ENCODE measurements around the gene PROM1. TPM values are rescaled to one million over a fixed set of nuclear protein-coding genes. Genes with fewer than 3 reads are reported as not detected.

The PROM1 gene
- total and polyA plus RNA-seq, 2 of the 4 experiments (the other 2 are of a cell fraction): not detected

DNA sequence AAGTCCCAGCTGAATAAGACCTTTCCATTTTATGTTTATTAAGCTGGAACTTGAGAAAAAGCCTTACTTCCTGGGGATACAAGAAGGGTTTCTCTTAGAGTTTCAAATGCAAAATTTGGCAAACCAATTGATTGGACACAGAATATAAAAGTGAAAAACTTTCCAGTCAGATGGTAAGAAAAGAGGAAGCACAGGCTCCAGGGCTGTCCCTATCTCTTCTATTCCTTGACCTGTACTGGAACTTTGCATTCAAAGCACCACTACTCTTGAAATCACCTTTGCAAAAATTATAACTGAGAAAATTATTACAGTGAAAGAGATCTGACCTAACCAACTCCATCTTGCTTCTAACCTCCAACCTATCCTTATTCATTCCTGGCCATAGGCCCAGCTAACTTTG lies 11.7 kb downstream of the PROM1 start:
- no peaks in the 10 kb centered on the region for H4K20me1 ChIP-seq (ENCODE audit: insufficient read depth, low read length)
- dilution Hi-C loops (cut with HindIII; ENCODE audit: low sequenced_read_pairs, unreplicated experiment) (no loop called here), in situ Hi-C loops (cut with MboI; ENCODE audit: low sequenced_read_pairs) (no loop called here), intact Hi-C loops (cut with micrococcal nuclease) (no loop called here)
- H3K56ac ChIP-seq (ENCODE audit: extremely low read depth, insufficient read depth, low read length): no peak overlapping the region
- no peak overlapping the region for H4K91ac ChIP-seq (ENCODE audit: insufficient read depth, low read depth, low read length)
- no peak overlapping the region for H2AFZ ChIP-seq (replicated peaks; ENCODE audit: low read length, poor library complexity)
- H4K8ac ChIP-seq (ENCODE audit: low read depth in 2 of 2, low read length in 2 of 2): no peak overlapping the region
- no peaks in the 10 kb centered on the region for H3K79me1 ChIP-seq (ENCODE audit: low read depth in 1 of 2, low read length in 2 of 2)
- TF ChIP-seq SMC3 (IDR thresholded peaks at IDR 0.05; ENCODE audit: low read depth, low read length): no peak
- no peak overlapping the region for H2BK15ac ChIP-seq (ENCODE audit: low read depth, low read length)
- no peaks in the 10 kb centered on the region for H3K9me3 ChIP-seq (ENCODE audit: control insufficient read depth, insufficient read depth, low read length)
- BruUV-seq (replicated peaks): no TSS peak
- H3K18ac ChIP-seq (ENCODE audit: low read depth, low read length): no peak overlapping the region
- ChIA-PET POLR2A (ENCODE audit: unreplicated experiment) (no interaction called here), CTCF (no interaction called here)
- no peak overlapping the region for H3K4me3 ChIP-seq (ENCODE audit: insufficient read depth, low read depth, low read length)
- peaks cover 24% of the 10 kb centered on the region for H3K27me3 ChIP-seq (ENCODE audit: control insufficient read depth, insufficient read depth, low read length)
- no peak overlapping the region for H3K23ac ChIP-seq (ENCODE audit: low read depth, low read length)
- DNase-seq: no peak
- no peak for ATAC-seq (ENCODE audit: low read depth)
- no peak overlapping the region for H3K4ac ChIP-seq (ENCODE audit: low read depth, low read length)
- no peak overlapping the region for H2AK9ac ChIP-seq (replicated peaks; ENCODE audit: low read depth, low read length, poor library complexity)
- H3K4me2 ChIP-seq (ENCODE audit: low read depth, low read length): no peak overlapping the region
- no peak overlapping the region for H2BK120ac ChIP-seq (ENCODE audit: low read depth, low read length)
- no peaks in the 10 kb centered on the region for H3K4me1 ChIP-seq (ENCODE audit: control insufficient read depth, insufficient read depth, low read length)
- H2AK5ac ChIP-seq (ENCODE audit: low read depth, low read length): no peak overlapping the region
- no peaks in the 10 kb centered on the region for H3K36me3 ChIP-seq (ENCODE audit: control insufficient read depth, insufficient read depth, low read length)
- H3K14ac ChIP-seq (replicated peaks; ENCODE audit: low read depth, low read length): no peak overlapping the region
- no peak overlapping the region for H3K9ac ChIP-seq (ENCODE audit: low read depth, low read length)
- H2BK5ac ChIP-seq (ENCODE audit: low read depth, low read length, poor library complexity, severe bottlenecking): no peak overlapping the region
- no peaks in the 10 kb centered on the region for H3K9me1 ChIP-seq (ENCODE audit: insufficient read depth, low read length)
- no peak overlapping the region for H2BK20ac ChIP-seq (ENCODE audit: low read depth, low read length)
- no peak overlapping the region for H4K5ac ChIP-seq (ENCODE audit: low read depth, low read length)
- H3K27ac ChIP-seq (ENCODE audit: insufficient read depth, low read length): no peak overlapping the region
